ENCODE data around the gene SDK1. TPM values are rescaled to one million over a fixed set of nuclear protein-coding genes. Genes with fewer than 3 reads are reported as not detected.

The SDK1 gene
- polyA plus RNA-seq, 2 of the 4 experiments (the other 2 are of a cell fraction): 0.12 to 0.28 TPM

DNA sequence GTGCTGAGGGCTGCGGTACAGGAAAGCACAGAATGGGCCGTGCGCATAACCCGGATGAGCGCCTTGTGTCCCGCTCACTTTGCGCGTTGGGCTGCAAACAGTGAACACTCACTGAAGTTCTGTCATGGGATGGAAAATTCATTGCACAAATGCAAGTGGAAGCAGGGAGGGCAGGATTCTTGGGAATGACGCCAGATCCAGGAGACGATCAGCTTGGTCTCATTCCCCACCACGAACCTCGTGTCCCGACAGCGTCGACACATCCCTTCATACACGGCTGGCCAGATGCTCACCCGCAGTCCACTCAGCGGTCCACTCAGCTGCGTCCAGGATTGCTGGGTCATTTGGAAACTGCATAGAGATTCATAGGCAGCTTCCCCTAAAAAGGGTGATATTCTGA lies 607.1 kb downstream of the SDK1 start:
- CTCF ChIA-PET: interaction anchor here (1.0 kb wide), 1 partner anchor 48 kb away, joined by 3 read pairs; no protein-coding TSS in a partner anchor
- 67% methylated on average over 19 of the region's 19 CpGs for WGBS (ENCODE audit: missing lambda C conversion rate)

DNA sequence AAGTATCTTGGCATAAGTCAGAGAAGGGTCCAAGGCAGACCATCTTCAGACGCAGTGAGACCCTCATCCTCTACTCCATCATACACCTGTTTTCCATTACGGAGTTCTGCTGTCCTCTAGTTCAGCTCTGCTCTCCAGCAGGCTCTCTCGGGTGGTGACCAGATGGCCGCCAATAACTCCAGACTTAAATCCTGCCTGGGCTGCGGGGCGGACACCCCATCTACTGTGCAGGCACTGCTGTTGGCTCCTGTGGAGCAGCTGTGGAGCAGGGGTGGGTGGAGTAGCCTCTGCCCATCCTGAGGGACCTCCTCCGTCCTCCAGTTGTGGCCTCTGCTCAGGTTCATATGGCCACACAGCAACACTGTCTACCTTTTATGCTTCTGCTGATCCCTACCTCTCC lies 608.1 kb downstream of the SDK1 start:
- FAIRE-seq: no peak
- Histone ChIP-seq H3K9me3 (no peaks in the 10 kb centered on the region), H3K4me1 (no peaks in the 10 kb centered on the region), H3K4me2 (no peak overlapping the region), H3K27ac (no peak overlapping the region), H3K4me3 (no peak overlapping the region)
- no peak for ATAC-seq
- no peak for DNase-seq (ENCODE audit: low read depth in 1 of 2, low spot score in 1 of 2)
- POLR2A ChIA-PET: no interaction called here
- WGBS (ENCODE audit: missing lambda C conversion rate): 60% methylated on average over 7 of the region's 7 CpGs
- TF ChIP-seq GATA3 (IDR thresholded peaks at IDR 0.05; ENCODE audit: borderline replicate concordance) (no peak), EHMT2 (IDR thresholded peaks at IDR 0.05; ENCODE audit: low read depth) (no peak), SREBF2 (IDR thresholded peaks at IDR 0.05) (no peak), MYC (IDR thresholded peaks at IDR 0.05; ENCODE audit: borderline replicate concordance, low read length) (no peak), FOXS1 (CRISPR knock-in tag; IDR thresholded peaks at IDR 0.05) (no peak), PBX3 (IDR thresholded peaks at IDR 0.05) (no peak), RAD21 (conservative IDR thresholded peaks at IDR 0.05 in 1 of 2, IDR thresholded peaks at IDR 0.05 in 1 of 2) (no peak), MAFK (IDR thresholded peaks at IDR 0.05; ENCODE audit: partially characterized antibody) (no peak), RNF2 (IDR thresholded peaks at IDR 0.05; ENCODE audit: borderline replicate concordance, low read depth) (no peak), HEYL (CRISPR knock-in tag; IDR thresholded peaks at IDR 0.05) (no peak), NFE2L2 (conservative IDR thresholded peaks at IDR 0.05; ENCODE audit: low read length) (no peak), CHD2 (IDR thresholded peaks at IDR 0.05; ENCODE audit: low read length, partially characterized antibody) (no peak), MAZ (IDR thresholded peaks at IDR 0.05; ENCODE audit: borderline replicate concordance, low read depth, low read length) (no peak), FOSB (CRISPR knock-in tag; IDR thresholded peaks at IDR 0.05) (no peak), NPAS2 (CRISPR knock-in tag; IDR thresholded peaks at IDR 0.05; ENCODE audit: borderline replicate concordance) (no peak)
- TF ChIP-seq, protein P1, sequence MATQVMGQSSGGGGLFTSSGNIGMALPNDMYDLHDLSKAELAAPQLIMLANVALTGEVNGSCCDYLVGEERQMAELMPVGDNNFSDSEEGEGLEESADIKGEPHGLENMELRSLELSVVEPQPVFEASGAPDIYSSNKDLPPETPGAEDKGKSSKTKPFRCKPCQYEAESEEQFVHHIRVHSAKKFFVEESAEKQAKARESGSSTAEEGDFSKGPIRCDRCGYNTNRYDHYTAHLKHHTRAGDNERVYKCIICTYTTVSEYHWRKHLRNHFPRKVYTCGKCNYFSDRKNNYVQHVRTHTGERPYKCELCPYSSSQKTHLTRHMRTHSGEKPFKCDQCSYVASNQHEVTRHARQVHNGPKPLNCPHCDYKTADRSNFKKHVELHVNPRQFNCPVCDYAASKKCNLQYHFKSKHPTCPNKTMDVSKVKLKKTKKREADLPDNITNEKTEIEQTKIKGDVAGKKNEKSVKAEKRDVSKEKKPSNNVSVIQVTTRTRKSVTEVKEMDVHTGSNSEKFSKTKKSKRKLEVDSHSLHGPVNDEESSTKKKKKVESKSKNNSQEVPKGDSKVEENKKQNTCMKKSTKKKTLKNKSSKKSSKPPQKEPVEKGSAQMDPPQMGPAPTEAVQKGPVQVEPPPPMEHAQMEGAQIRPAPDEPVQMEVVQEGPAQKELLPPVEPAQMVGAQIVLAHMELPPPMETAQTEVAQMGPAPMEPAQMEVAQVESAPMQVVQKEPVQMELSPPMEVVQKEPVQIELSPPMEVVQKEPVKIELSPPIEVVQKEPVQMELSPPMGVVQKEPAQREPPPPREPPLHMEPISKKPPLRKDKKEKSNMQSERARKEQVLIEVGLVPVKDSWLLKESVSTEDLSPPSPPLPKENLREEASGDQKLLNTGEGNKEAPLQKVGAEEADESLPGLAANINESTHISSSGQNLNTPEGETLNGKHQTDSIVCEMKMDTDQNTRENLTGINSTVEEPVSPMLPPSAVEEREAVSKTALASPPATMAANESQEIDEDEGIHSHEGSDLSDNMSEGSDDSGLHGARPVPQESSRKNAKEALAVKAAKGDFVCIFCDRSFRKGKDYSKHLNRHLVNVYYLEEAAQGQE (IDR thresholded peaks at IDR 0.05): no peak
- CTCF ChIA-PET: interaction anchor here (0.6 to 1.5 kb wide), 3 partner anchors 11 to 47 kb away, joined by 3 to 4 read pairs (median 3); no protein-coding TSS in a partner anchor

More for the DNA sequence above, 607.1 kb downstream of the SDK1 start:
- no peak overlapping the region for H3K4me2 ChIP-seq
- FAIRE-seq (no peak), ATAC-seq (no peak), DNase-seq (ENCODE audit: low read depth in 1 of 2, low spot score in 1 of 2) (no peak)
- H3K9me3 ChIP-seq: no peaks in the 10 kb centered on the region
- H3K4me1 ChIP-seq: no peaks in the 10 kb centered on the region
- no peak overlapping the region for H3K27ac ChIP-seq
- no peak overlapping the region for H3K4me3 ChIP-seq
- TF ChIP-seq RCOR1 (IDR thresholded peaks at IDR 0.05; ENCODE audit: low read depth, low read length) (no peak), PBX3 (IDR thresholded peaks at IDR 0.05) (no peak), HEYL (CRISPR knock-in tag; IDR thresholded peaks at IDR 0.05) (no peak), ATOH8 (CRISPR knock-in tag; IDR thresholded peaks at IDR 0.05; ENCODE audit: low read depth) (no peak), HOXB5 (CRISPR knock-in tag; IDR thresholded peaks at IDR 0.05) (no peak), FOSL2 (IDR thresholded peaks at IDR 0.05) (no peak), FOSL2 (CRISPR knock-in tag; IDR thresholded peaks at IDR 0.05) (no peak), ZC3H11A (IDR thresholded peaks at IDR 0.05) (no peak), RNF2 (IDR thresholded peaks at IDR 0.05; ENCODE audit: borderline replicate concordance, low read depth) (no peak), FOXS1 (CRISPR knock-in tag; IDR thresholded peaks at IDR 0.05) (no peak)
- POLR2A ChIA-PET: no interaction called here

Measured in A549 (cell line).